GM19468 (cell line): ENCODE measurements around the gene JMJD7.

Source experiments
- ATAC-seq: cut with Tn5 transposase; IDR thresholded peaks from one replicate; pipeline ENCODE4 v1.9.1; 2021; ENCODE audit warnings: mild to moderate bottlenecking, moderate library complexity, moderate number of reproducible peaks; ENCODE audit not compliant: unreplicated experiment; ENCODE audit errors: extremely low read depth

Gene JMJD7

GRCh38 chr15:41839781-41840491, 12.0 kb downstream of the JMJD7 start:
- no peak for ATAC-seq

- ATAC-seq: no peak
Measured at GRCh38 chr15:41840673-41841072, 12.8 kb downstream of the JMJD7 start.

GRCh38 chr15:41841131-41841530, 13.2 kb downstream of the JMJD7 start:
- no peak for ATAC-seq

- no peak for ATAC-seq
Measured at GRCh38 chr15:41842229-41842628, 14.3 kb downstream of the JMJD7 start.

- ATAC-seq: no peak
Measured at GRCh38 chr15:41843571-41843970, 15.7 kb downstream of the JMJD7 start.

GRCh38 chr15:41844814-41845213, 16.9 kb downstream of the JMJD7 start:
- ATAC-seq: no peak

GRCh38 chr15:41847206-41847605, 19.3 kb downstream of the JMJD7 start:
- ATAC-seq: no peak

- ATAC-seq: no peak
Measured at GRCh38 chr15:41847981-41848380, 20.1 kb downstream of the JMJD7 start.

GRCh38 chr15:41848631-41849030, 20.7 kb downstream of the JMJD7 start:
- no peak for ATAC-seq

- no peak for ATAC-seq
Measured at GRCh38 chr15:41849204-41849603, 21.3 kb downstream of the JMJD7 start.

GRCh38 chr15:41849861-41850260, 22.0 kb downstream of the JMJD7 start:
- ATAC-seq: no peak

GRCh38 chr15:41850482-41851166, 22.7 kb downstream of the JMJD7 start:
- no peak for ATAC-seq

GRCh38 chr15:41851167-41851523, 23.3 kb downstream of the JMJD7 start:
- ATAC-seq: no peak

GRCh38 chr15:41851755-41852370, 24.0 kb downstream of the JMJD7 start:
- ATAC-seq: no peak

- no peak for ATAC-seq
Measured at GRCh38 chr15:41852736-41853590, 25.1 kb downstream of the JMJD7 start.

- ATAC-seq: no peak
Measured at GRCh38 chr15:41853831-41854230, 25.9 kb downstream of the JMJD7 start.

GRCh38 chr15:41854443-41854842, 26.6 kb downstream of the JMJD7 start:
- ATAC-seq: no peak

GRCh38 chr15:41855261-41855961, 27.5 kb downstream of the JMJD7 start:
- ATAC-seq: no peak

- no peak for ATAC-seq
Measured at GRCh38 chr15:41856262-41856661, 28.4 kb downstream of the JMJD7 start.

- no peak for ATAC-seq
Measured at GRCh38 chr15:41856716-41857115, 28.8 kb downstream of the JMJD7 start.
